NCI-H1092 treated with DMSO at 0.1 percent for 48 hours (cell line): ENCODE data around the gene PEX7.
"Not testable (repeated sequence)": the region's sequence is repeated elsewhere in the genome, so short reads cannot be mapped to it uniquely, and the experiment has no call there.

Source experiments
- DNase-seq: peaks from one replicate; lab custom pipeline; 2025; lab: John Stamatoyannopoulos, UW

The PEX7 gene

DNA sequence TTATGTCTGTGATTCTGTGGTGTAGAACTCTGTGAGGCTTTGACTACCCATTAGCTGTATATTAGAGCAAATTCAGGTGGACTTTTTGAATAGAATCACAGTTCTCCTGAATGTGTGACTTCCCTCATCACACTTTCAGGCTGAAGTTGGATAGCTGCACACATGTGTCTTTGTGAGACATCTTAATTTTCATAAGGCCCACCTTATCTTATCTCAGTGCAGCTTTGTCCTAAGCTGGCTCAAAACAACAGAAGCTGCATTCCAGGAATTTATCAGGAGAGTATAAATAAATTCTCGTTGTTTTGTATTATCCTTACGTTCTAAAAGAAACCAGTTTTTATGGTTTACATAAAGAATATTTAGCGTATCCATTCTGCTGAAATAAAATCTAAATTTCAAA, 73.5 kb downstream of the PEX7 start:
- DNase-seq, result no peak

DNA sequence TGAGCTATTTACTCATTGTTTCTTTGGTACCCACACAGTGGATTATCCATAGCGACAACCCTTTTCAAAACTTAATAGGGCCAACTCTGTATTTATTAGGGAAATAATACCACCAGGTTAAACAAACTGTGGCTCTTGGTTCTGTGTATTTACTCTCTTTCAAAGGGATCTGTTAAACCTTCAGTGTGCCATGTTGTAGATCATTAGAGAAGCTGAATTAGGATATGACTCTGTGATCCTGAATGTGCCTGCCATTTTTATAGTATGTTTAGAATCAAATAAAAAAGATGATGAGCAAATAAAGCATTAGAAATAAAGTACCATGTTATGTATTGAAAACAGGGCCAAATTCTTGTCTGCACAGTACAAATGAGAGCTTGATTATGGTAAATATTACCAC, 74.7 kb downstream of the PEX7 start:
- DNase-seq, result peak; percentile 44

DNA sequence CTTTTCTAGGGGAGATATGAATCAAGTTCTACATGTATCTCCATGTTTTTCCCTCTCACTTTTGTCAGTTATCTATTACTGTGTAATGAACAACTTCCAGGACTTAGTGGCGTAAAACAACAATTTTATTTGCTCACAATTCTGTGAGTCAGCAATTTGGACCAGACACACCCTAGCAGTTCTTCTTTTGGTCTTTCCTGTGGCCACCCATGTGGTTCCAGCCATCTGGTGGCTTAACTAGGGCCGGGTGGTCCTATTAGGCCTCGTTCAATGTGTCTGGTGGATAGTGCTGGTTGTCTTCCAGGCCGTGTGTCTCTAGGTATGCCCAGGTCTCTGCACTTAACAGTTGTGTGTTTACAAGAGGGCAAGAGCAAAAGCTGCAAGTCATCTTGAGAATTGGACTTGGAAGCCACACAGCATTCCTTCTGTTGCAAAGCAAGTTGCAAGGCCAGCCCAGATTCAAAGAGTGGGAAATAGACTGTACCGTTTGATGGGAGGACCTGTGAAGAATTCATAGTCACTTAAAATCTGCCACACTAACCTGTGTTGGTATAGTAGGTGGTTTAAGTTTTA, 78.9 kb downstream of the PEX7 start:
- no peak for DNase-seq

DNA sequence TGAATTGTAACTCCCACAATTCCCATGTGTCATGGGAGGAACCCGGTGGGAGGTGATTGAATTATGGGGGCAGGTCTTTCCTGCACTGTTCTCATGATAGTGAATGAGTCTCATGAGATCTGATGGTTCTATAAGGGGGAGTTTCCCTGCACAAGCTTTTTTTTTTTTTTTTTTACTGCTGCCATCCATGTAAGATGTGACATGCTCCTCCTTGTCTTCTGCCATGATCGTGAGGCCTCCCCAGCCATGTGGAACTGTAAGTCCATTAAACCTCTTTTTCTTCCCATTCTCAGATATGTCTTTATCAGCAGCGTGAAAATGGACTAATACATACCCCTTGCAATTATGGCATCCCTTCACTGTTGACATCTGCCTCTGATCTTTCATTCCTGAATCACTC, 82.1 kb downstream of the PEX7 start:
- DNase-seq, result not testable (repeated sequence)

DNA sequence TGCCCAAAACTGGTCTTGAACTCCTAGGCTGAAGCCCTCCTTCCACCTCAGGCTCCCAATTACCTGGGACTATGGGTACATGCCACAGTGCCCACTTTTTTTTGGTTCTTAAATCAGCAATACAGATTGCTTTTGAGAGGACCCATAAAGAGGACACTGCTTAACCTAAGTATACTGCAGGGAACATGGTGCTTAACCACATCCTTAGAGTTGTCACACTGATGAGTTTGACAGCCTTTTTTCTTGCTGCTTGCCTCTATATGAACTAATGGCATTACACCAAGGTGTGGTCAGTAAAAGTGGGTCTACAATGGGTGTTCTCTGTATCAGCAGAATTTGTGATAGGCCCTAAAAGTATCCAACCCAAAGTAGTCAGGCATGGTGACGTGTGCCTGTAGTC, 92.6 kb downstream of the PEX7 start:
- DNase-seq, result no peak

DNA sequence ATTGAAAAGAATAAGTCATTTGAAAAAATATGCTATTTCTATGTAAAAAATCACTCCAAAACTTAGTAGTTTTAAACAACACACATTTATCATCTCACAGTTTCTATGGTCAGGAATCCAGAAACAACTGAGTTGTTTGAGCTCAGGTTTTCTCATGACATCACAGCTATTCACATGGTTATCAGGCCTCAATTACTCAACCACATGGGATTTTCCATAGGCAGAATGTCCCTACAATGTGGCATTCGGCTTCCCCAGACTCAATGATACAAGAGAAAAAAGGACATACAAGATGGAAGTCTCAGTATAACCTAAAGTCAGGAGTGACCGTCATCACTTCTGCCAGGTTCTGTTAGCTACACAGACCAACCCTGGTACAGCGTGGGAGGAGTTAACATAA, 96.3 kb downstream of the PEX7 start:
- no peak for DNase-seq

DNA sequence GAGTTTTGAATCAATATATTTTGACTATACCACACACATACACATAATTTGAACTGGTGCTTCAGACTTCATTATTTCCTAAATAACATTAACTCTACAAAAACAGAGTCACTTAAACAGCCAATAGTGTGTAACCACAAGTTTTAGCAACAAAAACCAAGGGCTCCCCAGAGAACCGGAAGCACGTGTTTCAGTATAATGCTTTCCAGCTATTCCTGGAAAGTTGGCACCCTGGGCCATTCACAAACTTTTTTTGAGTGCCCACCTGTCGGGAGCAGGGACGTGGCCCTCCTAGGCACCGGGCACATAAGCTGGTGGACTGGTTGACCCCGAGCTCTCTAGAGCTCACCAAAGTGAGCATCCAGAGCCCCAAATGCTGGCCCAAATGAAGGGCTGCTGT, 97.8 kb downstream of the PEX7 start:
- no peak for DNase-seq

DNA sequence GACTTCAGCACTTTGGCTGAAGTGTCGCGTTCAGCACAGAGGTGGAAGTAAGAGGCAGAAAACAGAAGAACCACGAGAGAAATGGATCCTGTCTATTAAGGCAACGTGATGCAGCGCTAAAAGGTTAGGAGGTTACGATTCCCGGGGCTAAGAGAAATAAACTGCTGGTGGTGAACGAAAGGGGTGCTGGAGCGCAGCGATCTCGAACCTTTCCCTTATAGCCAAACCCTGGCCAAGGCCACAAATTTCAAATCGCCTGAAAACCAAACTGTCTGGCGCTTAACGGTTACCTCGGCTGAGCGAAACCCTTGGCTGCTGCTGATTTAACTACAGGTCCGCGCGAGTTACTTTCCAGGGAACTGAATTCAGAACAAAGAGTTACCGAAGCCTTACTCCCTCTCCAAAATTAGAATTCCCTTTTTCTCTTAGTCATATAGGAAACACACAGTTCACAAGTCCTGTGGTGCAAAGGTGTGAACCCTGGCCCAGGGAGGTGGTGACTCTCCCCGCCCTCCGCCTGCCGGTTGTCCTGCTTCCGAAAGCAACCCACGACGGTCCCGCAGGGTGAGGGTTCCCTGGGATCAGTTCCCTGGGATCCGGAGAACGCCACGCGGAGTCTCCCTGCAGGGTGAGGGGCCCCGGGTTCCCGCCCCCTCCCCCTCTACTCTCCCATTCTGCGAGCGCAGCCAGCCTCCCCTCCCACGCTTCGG, 98.4 kb downstream of the PEX7 start:
- peak; percentile 67 for DNase-seq

DNA sequence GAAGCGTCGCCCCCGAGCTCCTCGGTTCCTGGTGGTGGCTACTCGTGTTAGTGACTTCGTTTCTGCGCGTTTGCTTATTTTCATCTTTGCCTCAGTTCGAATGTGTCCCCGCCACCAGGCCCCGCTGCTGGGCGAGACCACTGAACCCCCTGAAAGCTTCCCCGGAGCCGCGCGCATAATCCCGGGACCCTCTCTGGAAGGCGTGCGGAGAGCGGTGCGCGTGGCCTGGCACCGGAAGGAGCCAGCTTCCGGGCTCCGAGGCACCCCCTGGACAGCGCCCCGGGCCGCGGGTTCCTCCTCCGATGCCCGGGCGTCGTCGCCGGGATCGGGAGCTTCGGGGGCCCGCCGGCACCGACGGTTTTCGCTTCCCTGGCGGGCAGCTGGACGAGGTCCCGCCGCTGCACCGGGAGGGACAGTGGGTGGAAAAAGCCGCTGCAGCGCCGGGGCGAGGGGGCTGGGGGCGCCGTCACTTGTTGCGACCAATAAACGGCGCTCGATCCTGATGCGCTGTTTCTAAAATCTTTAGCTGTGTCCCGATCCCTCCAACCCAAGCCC, 99.1 kb downstream of the PEX7 start:
- DNase-seq, result peak; percentile 51

DNA sequence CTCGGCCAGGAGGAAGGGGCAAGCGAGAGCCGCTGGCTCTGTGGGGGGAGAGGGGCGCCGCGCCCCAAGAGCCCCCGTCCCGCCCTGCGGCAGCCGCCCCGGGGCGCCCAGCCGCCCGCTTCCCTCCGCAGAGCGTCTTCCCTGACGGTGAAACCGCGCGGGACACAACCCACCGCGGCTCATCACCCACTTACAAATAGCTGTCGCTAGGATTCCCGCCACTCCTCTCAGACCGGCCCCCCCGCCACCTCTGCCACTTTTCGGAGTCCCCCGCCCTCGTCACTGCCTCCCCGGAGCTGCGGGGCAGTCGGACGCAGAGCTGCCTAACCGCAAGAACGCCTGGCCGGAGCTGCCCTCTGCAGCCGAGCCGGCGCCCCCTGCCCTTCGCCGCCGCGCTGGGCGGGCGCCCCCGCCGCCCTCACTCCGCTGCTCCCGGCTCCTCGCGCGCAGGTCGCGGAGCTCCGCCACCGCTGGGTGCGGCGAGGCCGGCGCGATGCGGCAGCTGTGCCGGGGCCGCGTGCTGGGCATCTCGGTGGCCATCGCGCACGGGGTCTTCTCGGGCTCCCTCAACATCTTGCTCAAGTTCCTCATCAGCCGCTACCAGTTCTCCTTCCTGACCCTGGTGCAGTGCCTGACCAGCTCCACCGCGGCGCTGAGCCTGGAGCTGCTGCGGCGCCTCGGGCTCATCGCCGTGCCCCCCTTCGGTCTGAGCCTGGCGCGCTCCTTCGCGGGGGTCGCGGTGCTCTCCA, 99.7 kb downstream of the PEX7 start, which contains the start of gene SLC35D3:
SLC35D3 (plus strand) TSS at position 366 of the 749 bp plus-strand sequence; CDS start at position 494, 128 bp downstream.
- DNase-seq, result peak; percentile 51

DNA sequence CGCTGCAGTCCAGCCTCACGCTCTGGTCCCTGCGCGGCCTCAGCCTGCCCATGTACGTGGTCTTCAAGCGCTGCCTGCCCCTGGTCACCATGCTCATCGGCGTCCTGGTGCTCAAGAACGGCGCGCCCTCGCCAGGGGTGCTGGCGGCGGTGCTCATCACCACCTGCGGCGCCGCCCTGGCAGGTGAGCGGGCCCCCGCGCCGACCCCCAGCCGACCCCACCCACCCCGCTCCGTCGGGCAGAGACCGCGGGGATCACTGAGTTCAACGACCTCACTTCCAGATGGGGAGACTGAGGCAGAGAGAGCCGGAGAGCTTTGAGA, 100.3 kb downstream of the PEX7 start:
- DNase-seq, result peak; percentile 45

DNA sequence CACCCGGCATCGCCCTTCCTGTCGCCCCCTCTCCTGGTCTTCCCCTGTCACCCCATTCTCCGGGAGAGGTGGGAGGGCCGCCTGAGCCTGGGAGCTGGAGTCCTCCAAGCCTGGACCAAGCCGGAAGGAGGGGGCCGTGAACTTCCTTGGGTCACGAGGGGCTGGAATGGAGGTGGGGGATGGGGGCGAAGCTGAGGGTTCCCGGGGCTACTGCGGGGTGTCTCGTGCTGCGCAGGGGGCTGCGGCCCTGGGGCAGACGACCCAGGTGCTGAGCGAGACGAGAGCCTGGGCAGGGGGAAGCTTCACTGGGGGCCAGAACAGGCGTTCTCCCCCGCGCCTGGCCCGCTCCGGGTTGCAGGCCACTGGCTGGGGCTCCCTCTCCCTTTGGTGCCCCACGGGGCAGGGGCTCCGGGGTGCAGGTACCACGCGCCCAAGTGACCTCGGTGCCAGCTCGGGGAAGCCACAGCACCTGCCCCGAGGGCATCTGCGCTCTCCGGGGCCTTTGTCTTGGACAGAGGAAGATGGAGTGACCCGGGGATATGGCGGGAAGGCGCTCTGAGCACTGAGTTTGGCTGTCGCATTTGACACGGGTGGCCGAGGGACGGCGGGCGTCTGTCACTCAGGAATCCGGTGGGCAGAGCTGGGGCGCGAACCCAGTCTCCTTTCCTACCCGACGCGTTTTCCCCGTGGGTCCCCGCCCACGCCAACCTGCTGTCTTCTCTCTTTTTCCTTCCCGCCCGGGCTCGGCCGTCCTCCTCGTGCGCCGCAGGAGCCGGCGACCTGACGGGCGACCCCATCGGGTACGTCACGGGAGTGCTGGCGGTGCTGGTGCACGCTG, 100.9 kb downstream of the PEX7 start:
- peak; percentile 71 for DNase-seq

DNA sequence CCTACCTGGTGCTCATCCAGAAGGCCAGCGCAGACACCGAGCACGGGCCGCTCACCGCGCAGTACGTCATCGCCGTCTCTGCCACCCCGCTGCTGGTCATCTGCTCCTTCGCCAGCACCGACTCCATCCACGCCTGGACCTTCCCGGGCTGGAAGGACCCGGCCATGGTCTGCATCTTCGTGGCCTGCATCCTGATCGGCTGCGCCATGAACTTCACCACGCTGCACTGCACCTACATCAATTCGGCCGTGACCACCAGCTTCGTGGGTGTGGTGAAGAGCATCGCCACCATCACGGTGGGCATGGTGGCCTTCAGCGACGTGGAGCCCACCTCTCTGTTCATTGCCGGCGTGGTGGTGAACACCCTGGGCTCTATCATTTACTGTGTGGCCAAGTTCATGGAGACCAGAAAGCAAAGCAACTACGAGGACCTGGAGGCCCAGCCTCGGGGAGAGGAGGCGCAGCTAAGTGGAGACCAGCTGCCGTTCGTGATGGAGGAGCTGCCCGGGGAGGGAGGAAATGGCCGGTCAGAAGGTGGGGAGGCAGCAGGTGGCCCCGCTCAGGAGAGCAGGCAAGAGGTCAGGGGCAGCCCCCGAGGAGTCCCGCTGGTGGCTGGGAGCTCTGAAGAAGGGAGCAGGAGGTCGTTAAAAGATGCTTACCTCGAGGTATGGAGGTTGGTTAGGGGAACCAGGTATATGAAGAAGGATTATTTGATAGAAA, 101.7 kb downstream of the PEX7 start:
- DNase-seq, result peak; percentile 44

DNA sequence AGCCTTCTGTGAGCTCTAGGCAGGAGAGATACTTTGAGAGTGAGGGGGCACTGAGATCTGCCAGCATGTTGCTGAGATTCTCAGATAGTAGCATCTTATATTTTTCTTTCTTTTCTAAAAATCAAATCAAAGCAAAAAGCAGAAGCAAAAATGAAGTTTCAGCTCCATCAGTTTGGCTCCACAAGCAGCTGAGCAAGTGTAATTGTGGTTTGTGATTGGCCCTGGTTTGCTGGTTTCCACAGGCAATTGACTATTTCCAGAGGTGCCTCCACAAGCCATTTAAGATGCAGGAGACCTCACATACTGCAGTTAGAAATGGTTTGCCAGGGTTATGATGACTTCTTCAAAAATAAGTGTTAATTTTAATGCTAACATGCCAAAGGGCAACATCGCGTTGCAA, 104.0 kb downstream of the PEX7 start:
- DNase-seq, result no peak

DNA sequence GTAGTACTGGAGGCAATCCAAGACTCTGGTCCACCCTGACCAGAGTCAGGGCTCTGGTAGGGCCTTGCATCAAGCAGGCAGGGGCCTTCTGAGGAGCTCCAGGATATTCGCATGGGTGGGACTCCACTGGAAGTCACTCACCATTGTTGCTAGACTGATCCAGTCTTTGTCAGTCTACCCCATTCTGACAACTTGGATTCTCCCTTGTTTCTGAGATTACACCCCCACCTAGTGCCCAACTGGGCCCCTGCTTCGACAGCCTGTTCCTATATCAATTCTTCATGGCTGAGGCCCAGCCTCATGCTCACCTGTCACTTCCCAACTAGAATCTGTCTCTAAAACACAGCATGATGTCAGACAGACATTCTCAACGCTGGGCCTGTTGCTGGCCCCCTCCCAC, 104.9 kb downstream of the PEX7 start:
- no peak for DNase-seq

DNA sequence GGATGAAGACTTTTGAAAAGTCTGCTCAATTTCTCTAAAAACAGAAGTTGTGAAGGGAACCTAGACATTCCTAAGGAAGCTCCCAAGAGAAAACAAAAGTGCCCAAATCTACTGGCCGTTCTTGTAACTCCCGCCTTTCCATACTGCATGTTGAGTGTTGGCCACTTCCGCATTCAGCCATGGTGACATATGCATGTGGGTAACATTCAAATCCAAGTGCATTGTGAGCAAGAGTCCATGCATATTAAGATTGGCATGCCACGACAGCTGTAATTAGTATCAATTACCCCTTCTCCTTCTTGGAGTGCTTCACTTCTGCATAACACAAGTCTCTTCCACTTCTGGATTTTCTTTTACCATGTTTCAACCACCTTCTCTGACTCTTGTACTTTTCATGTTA, 108.1 kb downstream of the PEX7 start:
- DNase-seq, result no peak

DNA sequence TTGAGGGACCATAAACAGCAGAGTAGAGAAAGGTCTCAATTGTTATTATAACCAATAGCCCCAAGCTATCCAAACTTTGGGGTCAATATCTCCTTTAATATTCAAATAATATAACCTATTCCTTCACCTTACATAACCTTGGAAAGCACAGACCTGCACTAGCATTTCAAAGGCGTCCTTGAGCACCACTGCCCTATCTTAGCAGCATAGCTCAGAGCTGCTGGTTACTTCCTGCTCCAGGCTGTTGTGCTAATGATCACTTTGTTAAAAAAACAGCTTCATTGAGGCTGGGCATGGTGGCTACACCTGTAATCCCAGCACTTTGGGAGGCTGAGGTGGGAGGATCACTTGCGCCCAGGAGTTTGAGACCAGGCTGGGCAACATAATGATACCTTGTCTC, 110.2 kb downstream of the PEX7 start:
- no peak for DNase-seq

DNA sequence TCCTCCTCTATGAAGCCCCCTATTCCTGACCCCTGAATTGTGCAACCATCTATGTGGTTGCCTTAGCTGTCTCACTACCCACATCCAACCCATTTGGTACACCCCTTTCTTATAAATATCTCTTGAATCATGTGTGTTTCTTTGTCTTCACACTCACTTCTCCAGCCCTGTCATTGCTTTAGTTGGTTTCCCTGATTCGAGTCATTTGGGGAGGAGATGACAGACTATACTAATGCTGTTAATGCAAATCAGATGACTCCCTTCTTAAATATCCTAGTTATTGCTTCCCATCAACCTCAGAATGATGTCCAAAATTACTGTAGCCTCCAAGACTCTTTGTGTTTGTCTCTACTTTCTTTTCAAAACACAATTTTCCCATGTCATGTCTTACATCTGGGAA, 122.7 kb downstream of the PEX7 start:
- DNase-seq, result no peak

DNA sequence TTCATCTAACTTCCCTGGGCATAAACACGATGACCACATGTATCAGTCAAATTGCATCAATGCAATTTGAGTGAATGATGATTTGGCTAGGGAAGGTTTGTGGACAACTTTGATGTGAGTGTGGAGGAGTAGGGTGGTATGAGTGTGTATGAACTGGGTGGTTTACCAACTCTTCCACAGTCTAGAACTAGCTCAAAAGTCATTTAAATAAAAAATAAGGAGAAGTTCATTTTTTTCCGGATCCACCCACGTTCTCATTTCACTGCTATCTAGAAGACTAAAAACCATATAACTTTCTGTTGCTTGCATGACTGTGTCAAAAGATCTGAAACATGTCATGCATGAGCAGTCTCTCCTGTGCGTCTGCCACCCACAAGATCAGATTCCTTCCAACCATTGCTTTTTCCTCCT, 123.3 kb downstream of the PEX7 start:
- DNase-seq, result no peak

DNA sequence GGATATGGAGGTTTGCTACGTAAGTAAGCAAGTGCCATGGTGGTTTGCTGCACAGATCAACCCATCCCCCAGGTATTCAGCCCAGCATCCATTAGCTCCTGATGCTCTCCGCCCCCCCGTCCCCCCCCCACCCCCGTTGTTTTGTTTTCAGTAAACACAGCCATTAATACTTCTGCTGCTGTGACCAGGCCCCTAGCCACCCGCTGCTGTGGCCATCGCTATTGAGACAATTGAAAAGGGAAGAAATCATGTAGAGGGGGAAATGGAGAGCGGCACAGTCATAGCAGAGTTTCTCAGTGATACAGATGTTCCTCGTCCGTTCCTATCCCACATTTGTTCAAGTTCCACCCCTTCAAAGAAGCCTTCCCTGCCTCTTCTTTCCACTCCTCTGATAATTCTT, 124.6 kb downstream of the PEX7 start:
- no peak for DNase-seq

DNA sequence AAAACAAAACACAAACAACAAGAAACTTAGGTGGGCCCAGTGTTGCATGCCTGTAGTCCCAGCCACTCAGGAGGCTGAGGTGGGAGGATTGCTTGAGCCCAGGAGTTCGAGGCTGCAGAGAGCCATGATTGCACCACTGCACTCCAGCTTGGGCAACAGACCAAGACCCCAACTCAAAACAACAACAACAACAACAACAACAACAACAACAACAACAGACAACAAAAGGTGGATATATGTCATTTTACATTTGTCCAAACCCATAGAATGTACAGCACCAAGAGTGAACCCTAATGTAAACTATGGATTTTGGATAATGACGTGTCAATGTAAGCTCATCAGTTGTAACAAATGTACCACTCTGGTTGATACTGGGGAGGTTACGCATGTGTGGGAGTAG, 127.6 kb downstream of the PEX7 start:
- DNase-seq, result not testable (repeated sequence)
